Activated T-helper 2 cell treated with anti-CD3 and anti-CD28 coated beads, Interferon-gamma antibody, Interleukin-2, Interleukin-4, amounts not matched to agents 10 μg/mL and 5 μg/mL and 100 μg/mL, durations not matched to agents 14 hours and 24 hours and 36 hours (primary cell): ENCODE measurements around the gene PTRH1. TPM values are rescaled to one million over a fixed set of nuclear protein-coding genes. Genes with fewer than 3 reads are reported as not detected.
"Not testable (repeated sequence)": the region's sequence is repeated elsewhere in the genome, so short reads cannot be mapped to it uniquely, and the experiment has no call there.

Experiments
- DNase-seq: peaks from one replicate; pipeline ENCODE4 v3.0.0; 2021; ENCODE audit warnings: low spot score
- H3K27ac Mint-ChIP-seq: one replicate; pipeline ENCODE4 v1.8.0; 2021; ENCODE audit warnings: mixed read lengths
- H3K27me3 Mint-ChIP-seq: one replicate; pipeline ENCODE4 v1.8.0; 2021; ENCODE audit warnings: low read depth, mixed read lengths
- H3K36me3 Mint-ChIP-seq: one replicate; pipeline ENCODE4 v1.8.0; 2021; ENCODE audit warnings: low read depth, mixed read lengths
- H3K4me1 Mint-ChIP-seq: one replicate; pipeline ENCODE4 v1.8.0; 2021; ENCODE audit warnings: low read depth, mixed read lengths
- H3K4me3 Mint-ChIP-seq: one replicate; pipeline ENCODE4 v1.8.0; 2021; ENCODE audit warnings: low read depth, mild to moderate bottlenecking, moderate library complexity, mixed read lengths
- H3K9me3 Mint-ChIP-seq: one replicate; pipeline ENCODE4 v1.8.0; 2021; ENCODE audit warnings: mixed read lengths
- intact Hi-C: fragments of 100-400 bp; cut with micrococcal nuclease; formaldehyde crosslinking; loops from one replicate; pipeline ENCODE4 v1.15.1; 2023
- total RNA-seq: library from RNA; stranded (reverse); gene quantifications from 2 replicates; pipeline ENCODE4 v1.2.3, GENCODE V29; 2022

PTRH1 gene, protein sequence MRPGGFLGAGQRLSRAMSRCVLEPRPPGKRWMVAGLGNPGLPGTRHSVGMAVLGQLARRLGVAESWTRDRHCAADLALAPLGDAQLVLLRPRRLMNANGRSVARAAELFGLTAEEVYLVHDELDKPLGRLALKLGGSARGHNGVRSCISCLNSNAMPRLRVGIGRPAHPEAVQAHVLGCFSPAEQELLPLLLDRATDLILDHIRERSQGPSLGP
- total RNA-seq, result 20.1 and 21.5 TPM in 2 replicates

DNA sequence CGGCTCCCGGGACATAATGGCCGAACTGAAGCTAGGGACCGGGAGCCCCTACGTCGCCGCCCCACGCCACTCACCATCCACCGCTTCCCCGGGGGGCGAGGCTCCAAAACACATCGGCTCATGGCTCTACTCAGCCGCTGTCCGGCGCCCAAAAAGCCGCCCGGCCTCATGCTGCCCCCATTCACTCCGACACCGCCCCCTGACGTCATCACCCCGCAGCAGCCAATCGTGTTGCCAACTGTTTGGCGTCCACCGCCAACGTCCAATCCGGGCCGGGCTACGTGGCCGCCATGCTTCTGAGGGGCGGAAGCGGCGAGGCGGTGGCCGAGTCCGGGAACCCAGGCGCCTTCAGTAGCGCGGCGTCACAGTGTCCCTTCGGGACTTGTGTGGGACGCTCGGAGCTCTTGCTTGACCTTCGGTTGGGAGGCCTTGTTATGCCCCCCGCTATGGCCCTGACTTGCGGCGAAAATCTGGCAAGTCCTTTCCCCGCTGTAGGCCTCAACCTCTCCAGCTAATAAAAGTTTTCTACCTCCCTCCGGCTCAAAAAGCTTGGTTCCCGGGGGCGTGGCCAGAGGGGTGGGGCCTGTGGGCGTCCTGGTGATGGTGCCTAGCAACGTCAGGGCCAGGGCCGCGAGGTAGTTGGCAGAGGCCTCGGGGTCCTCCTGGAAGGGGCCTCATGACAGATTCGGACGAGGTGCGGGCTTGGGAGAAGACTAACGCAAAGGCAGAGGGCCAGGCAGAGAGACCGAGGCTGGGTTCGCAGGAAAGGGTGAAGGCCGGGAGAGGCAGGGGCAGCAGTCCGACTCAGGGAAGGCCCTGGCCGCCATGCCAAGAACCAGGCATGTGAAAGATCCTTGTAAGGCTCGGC is at the start of gene PTRH1, which contains the start of gene TTC16:
PTRH1 (minus strand) TSS at position 194 of the 868 bp plus-strand sequence; CDS start at position 170, 24 bp downstream.
TTC16 (plus strand) TSS at position 610 of the 868 bp plus-strand sequence; CDS start at position 677, 67 bp downstream.
- Mint-ChIP-seq H3K9me3 (no peaks in the 10 kb centered on the region), H3K27me3 (no peaks in the 10 kb centered on the region), H3K27ac (peak within 1 kb of the TSS; percentile 90), H3K4me1 (peaks cover 23% of the 10 kb centered on the region), H3K36me3 (no peaks in the 10 kb centered on the region), H3K4me3 (peak within 1 kb of the TSS; percentile 92)
- intact Hi-C loops, result loop anchor here (1.0 to 5.0 kb wide), 2 partner anchors 103 to 264 kb away; partner anchors contain the start of genes LRSAM1, RPL12 and STXBP1
- peak; percentile 95 for DNase-seq

DNA sequence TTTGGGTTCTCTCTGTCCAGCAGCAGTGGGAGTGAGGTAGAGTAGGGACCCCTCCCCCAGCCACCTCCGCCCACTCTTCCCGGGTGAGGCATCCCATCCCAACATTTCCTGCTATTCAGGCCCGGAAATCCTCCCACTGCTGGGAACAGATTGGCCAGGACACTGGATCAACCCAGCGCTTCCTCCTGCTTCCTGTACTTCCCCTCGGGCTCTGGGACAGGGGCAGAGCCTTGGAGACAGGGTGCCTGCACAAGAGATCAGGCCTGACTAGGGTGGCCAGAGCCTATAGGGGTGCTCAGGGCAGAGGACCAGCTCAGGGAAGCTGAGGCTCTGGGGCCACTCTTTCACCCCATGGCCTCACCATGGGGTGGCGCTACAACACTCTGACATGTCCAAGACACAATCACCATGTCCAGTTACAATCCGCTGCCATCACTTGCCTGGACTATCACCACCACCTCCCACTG is 48.5 kb upstream of the PTRH1 start:
- DNase-seq, result no peak
- Mint-ChIP-seq H3K36me3 (peaks cover 61% of the 10 kb centered on the region), H3K27ac (peak overlapping the region; percentile 39), H3K27me3 (no peaks in the 10 kb centered on the region), H3K9me3 (no peaks in the 10 kb centered on the region), H3K4me1 (peaks cover 40% of the 10 kb centered on the region), H3K4me3 (no peak overlapping the region)
- intact Hi-C loops, result no loop called here

DNA sequence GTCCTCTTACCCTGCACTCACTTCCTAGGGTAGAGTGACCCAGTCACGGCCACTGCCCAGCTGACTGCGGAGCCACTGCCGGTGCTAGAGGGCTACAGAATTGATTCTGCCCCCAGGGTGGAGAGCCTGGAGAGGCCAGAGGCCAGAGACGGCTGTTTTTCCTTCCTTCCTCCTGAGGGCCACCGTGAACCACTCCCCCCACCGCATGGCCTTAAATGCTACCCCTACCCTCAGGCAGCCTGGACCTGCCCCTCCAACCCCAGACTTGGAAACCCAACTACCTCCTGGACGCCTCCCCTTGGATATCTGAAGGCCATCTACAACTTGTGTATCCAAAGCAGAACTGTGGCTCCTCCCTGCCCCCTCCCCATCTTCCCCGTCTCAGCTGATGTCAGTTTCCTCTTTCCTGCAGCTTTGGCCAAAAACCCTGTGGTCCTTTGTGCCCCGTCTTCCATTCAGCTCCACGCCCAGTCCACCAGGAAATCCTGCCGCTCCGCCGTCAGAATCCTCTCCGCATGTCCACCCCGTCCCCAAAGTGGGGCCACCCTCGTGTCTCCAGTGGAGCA is 46.7 kb upstream of the PTRH1 start:
- DNase-seq, result no peak
- H3K27ac Mint-ChIP-seq, result no peak overlapping the region
- no peak overlapping the region for H3K4me3 Mint-ChIP-seq
- H3K27me3 Mint-ChIP-seq, result no peaks in the 10 kb centered on the region
- peaks cover 57% of the 10 kb centered on the region for H3K36me3 Mint-ChIP-seq
- no peaks in the 10 kb centered on the region for H3K9me3 Mint-ChIP-seq
- H3K4me1 Mint-ChIP-seq, result peaks cover 28% of the 10 kb centered on the region
- intact Hi-C loops, result no loop called here

DNA sequence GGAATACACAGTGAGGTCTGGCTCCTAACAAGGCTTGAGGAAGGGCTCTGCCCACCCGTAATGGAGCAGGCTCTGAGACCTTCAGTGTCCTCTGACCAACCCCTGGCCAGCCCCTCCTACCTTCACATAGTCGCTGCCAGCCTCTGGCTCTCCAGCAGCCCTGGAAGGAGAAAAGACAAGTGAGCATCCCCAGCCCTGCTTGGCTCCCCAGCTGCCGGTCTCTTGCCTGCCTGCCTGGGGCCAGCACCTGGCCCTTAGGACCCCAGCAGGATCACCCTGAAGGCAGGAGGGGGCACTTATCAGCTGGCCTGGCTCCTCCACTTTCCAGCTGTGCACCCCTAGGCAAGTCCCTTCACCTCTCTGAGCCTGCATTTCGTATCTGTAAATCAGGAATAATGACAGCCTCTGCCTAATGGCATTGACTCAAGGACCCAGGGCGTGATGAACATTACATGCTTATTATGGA is 46.1 kb upstream of the PTRH1 start:
- H3K4me1 Mint-ChIP-seq, result peaks cover 24% of the 10 kb centered on the region
- H3K9me3 Mint-ChIP-seq, result no peaks in the 10 kb centered on the region
- no peak overlapping the region for H3K27ac Mint-ChIP-seq
- no peak overlapping the region for H3K4me3 Mint-ChIP-seq
- no peaks in the 10 kb centered on the region for H3K27me3 Mint-ChIP-seq
- intact Hi-C loops, result no loop called here
- peaks cover 50% of the 10 kb centered on the region for H3K36me3 Mint-ChIP-seq
- DNase-seq, result no peak

DNA sequence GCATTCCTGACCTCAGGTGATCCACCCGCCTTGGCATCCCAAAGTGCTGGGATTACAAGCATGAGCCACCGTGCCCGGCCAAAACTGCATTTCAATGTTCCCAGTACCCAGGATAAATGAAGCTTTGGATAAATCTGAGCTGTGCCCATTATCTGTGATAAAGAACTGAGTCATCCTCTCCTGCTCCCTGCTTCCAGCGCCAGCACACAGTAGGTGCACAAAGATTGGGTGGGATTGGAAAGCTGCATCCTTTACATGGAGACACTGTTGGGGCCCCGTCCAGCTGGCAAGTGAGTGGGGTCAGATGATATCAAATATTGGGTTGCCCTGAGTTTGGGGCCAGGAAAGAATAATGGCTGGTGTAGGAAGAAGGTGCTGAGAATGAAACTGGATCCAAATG is 45.6 kb upstream of the PTRH1 start:
- Mint-ChIP-seq H3K36me3 (peaks cover 45% of the 10 kb centered on the region), H3K27me3 (no peaks in the 10 kb centered on the region), H3K27ac (no peak overlapping the region), H3K4me3 (no peak overlapping the region), H3K4me1 (peaks cover 19% of the 10 kb centered on the region), H3K9me3 (no peaks in the 10 kb centered on the region)
- intact Hi-C loops, result no loop called here
- no peak for DNase-seq

DNA sequence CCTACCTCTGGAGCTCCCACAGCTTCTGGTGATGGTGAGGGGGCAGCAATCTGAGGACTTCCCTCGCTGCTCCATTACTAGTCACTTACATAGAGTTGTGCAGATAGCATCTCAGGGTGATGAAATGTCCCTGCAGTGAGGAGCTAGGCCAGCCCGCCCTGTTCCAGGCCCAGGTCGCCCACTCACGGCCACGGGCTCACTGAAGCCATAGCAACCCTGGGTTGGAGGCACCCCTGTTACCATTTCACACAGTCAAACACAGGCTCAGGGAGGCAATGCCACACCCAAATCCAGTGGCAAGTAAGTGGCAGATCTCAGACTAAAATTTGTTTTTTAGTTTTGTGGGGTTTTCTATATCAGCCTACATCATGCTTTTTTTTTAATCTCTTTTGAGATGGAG is 43.4 kb upstream of the PTRH1 start:
- Mint-ChIP-seq H3K36me3 (peaks cover 24% of the 10 kb centered on the region), H3K4me1 (peaks cover 4% of the 10 kb centered on the region), H3K27ac (peak overlapping the region; percentile 25), H3K9me3 (no peaks in the 10 kb centered on the region), H3K4me3 (no peak overlapping the region), H3K27me3 (no peaks in the 10 kb centered on the region)
- intact Hi-C loops, result no loop called here
- no peak for DNase-seq

DNA sequence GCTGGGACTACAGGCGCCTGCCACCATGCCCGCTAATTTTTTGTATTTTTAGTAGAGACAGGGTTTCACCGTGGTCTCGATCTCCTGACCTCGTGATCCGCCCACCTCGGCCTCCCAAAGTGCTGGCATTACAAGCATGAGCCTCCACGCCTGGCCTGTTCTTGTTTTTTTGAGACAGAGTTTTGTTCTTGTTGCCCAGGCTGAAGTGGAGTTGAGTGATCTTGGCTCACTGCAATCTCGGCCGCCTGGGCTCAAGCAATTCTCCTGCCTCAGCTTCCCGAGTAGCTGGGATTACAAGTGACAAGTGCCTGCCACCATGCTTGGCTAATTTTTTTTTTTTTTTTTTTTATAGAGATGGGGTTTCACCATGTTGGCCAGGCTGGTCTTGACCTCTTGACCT is 41.3 kb upstream of the PTRH1 start:
- H3K27me3 Mint-ChIP-seq, H3K4me1 Mint-ChIP-seq, H3K4me3 Mint-ChIP-seq, DNase-seq, H3K9me3 Mint-ChIP-seq, H3K27ac Mint-ChIP-seq, intact Hi-C loops: not testable (repeated sequence)
- peaks cover 13% of the 10 kb centered on the region for H3K36me3 Mint-ChIP-seq

DNA sequence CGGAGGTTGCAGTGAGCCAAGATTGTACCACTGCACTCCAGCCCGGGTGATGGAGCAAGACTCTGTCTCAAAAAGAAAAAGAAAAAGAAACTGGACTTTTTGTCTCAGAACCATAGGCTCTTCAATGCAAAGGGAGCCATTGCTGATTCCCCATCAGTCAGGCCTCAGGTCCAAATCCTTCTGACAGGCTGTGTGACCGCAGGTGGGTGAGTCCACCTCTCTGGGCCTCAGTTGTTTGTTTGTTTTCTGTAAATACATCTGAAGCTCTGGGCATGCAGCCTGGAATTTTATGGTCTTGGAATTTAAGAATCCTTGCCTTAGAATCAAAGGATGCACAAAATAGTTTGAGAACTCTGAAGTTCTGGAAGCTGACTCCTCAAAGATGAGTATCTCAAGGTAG is 40.8 kb upstream of the PTRH1 start:
- intact Hi-C loops, result no loop called here
- Mint-ChIP-seq H3K27me3 (no peaks in the 10 kb centered on the region), H3K27ac (no peak overlapping the region), H3K4me3 (no peak overlapping the region), H3K36me3 (peaks cover 18% of the 10 kb centered on the region), H3K9me3 (no peaks in the 10 kb centered on the region), H3K4me1 (peaks cover 4% of the 10 kb centered on the region)
- no peak for DNase-seq

DNA sequence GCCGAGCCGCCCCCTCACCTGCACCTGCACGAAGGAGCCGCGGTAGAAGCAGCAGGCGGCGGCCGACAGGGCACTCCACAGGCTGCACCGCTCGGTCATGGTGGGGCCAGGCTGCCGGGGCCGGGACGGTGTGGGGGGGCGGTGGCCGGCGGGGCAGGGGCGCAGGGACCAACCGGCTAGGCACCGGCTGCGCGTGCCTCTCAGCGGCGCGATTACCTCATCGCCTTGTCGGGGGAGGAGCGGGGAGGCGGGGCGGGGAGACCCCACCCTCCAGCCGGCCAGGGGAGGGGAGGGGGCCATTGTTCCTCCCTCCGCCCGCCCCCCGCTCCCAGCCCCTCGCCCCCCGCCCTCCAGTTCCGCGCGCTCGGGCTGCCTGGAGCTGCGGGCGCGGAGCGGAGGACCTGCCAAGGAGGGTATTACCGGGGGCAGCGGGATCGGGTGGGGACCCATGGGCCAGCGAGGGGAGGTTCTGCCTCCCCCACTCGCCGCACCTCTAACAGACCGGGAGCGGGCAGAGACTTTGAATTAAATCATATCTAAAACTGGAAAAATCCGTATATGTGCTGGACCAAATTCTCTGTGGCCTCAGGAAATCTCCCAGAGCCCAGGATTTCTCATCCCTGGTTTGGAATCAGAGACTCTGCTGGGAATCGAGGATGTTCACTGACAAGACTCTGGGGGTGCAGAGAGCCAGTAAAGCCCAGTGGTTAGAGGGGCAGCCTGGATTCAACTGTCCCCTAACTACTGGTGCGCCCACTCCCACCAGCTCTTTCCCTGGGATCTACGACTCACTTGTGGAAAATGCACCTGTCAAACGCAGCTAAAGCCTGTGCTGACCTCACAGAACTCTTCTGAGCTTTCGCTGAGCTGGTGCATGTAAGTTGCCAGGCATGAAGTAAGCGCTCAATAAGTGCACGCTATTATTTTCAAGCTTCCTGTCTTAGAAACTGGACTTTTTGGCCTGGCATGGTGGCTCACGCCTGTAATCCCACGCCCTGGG is 39.9 kb upstream of the PTRH1 start:
- peaks cover 22% of the 10 kb centered on the region for H3K36me3 Mint-ChIP-seq
- no peak for DNase-seq
- no peak overlapping the region for H3K27ac Mint-ChIP-seq
- no peaks in the 10 kb centered on the region for H3K27me3 Mint-ChIP-seq
- H3K4me3 Mint-ChIP-seq, result no peak overlapping the region
- H3K4me1 Mint-ChIP-seq, result peaks cover 4% of the 10 kb centered on the region
- no peaks in the 10 kb centered on the region for H3K9me3 Mint-ChIP-seq
- intact Hi-C loops, result no loop called here

DNA sequence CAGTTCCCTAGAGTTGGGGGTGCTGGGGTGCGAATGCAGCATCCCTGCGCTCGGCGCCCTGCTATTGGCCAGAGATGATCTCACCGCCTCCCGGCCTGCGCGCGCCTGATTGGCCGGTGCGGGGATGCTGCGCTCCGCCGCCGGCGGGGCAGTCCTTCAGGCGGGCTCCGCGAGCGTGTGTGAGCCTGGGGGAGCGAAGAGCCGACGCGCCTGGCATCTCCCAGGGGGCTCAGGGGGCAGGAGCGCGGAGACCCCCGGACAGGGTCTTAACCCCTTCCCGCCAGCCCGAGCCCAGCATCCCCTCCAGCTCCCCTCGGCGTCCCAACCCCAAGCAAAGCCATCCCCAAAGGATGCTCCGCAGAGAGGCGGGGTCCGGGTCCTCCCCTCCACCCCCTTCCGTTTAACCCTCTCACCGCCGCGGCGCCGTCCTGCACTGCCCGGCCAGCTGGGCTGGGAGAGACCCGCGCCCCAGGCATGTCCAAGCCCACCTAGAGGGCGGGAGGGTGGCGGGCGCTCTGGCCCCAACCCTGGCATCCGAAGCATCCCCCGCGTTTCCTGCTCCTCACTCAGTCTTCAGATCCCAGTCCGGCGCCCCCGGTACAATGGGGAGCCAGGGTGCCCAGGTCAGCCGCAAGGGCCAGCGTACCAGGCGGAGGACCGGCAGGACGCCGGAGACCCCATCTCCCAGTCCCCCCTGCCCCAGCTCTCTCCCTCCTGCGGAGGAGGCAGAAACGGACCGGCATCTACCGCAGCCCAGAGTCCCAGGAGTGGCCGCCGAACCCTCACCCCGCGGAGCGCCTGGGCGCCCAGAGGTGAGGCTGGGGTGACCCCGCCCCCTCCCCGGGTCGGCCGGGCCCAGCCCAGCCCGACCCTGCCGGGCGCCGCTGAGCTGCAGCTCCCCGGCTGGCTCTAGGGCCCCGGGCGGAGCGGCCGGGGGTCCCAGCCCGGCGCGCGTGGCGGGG is 38.9 kb upstream of the PTRH1 start:
- H3K4me3 Mint-ChIP-seq, result no peak overlapping the region
- H3K9me3 Mint-ChIP-seq, result no peaks in the 10 kb centered on the region
- H3K27me3 Mint-ChIP-seq, result no peaks in the 10 kb centered on the region
- intact Hi-C loops, result no loop called here
- peaks cover 4% of the 10 kb centered on the region for H3K4me1 Mint-ChIP-seq
- H3K27ac Mint-ChIP-seq, result no peak overlapping the region
- peaks cover 25% of the 10 kb centered on the region for H3K36me3 Mint-ChIP-seq
- DNase-seq, result no peak

DNA sequence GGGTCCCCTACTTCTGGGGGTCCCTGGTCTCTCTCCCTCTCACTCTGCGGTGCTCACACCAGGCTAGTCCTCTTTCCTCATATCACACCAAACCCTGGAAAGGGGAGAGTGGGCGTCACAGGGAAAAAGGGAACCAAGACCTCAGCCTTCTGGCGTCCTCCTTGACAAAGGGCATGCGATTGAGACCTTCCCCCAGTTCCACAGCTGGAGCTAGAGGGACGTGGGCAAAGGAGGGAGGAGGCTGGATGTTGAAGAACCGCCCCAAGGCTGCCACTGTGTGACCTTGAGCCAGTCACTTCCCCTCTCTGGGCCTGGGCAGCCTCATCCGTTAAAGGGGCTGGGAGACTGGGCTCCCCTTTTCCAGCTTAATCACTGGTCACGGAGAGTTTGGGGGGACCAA is 38.2 kb upstream of the PTRH1 start:
- peaks cover 1% of the 10 kb centered on the region for H3K4me1 Mint-ChIP-seq
- no peak overlapping the region for H3K4me3 Mint-ChIP-seq
- no peaks in the 10 kb centered on the region for H3K27me3 Mint-ChIP-seq
- no peak overlapping the region for H3K27ac Mint-ChIP-seq
- H3K9me3 Mint-ChIP-seq, result no peaks in the 10 kb centered on the region
- intact Hi-C loops, result no loop called here
- peaks cover 27% of the 10 kb centered on the region for H3K36me3 Mint-ChIP-seq
- no peak for DNase-seq
